Esophagus muscularis mucosa (tissue), 3 donors: ENCODE data around the gene CYSTM1.

Experiments
- POLR2A ChIP-seq: fragments of 450-650 bp; IDR thresholded peaks from one replicate; pipeline ENCODE4 v1.6.1; 2017; ENCODE audit warnings: antibody characterized with exemption, moderate library complexity, mild to moderate bottlenecking, low read depth
- TF ChIP-seq, protein P1 (sequence below), 3 experiments: fragments of 200-600 bp in 2 of 3; fragments of 450-650 bp in 1 of 3; sonication (generic) in 2 of 3; IDR thresholded peaks; one replicate each; pipeline ENCODE4 v1.5.1; 2017 to 2019; ENCODE audit warnings: antibody characterized with exemption in 3 of 3, mild to moderate bottlenecking in 2 of 3, moderate library complexity in 1 of 3

DNA sequence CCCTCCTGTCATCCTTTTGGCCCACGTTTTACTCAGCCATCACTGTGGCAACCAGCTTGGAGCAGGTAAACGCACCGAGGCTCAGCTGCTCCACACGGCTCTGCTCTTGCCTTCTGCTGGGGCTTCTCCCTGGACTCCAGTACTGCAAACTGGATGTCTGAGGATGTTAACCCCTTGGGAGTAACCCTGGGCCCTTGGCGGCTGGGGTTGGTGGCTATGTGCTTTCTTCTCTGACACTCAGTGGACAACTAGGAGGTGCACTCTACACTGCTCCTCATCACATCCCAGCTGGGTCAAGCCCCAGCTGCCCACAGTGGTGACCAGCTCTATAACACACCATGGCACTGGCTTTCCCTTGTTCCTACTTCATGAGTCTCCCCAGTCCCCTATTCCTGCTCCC is 12.2 kb upstream of the CYSTM1 start:
- TF ChIP-seq, protein P1, sequence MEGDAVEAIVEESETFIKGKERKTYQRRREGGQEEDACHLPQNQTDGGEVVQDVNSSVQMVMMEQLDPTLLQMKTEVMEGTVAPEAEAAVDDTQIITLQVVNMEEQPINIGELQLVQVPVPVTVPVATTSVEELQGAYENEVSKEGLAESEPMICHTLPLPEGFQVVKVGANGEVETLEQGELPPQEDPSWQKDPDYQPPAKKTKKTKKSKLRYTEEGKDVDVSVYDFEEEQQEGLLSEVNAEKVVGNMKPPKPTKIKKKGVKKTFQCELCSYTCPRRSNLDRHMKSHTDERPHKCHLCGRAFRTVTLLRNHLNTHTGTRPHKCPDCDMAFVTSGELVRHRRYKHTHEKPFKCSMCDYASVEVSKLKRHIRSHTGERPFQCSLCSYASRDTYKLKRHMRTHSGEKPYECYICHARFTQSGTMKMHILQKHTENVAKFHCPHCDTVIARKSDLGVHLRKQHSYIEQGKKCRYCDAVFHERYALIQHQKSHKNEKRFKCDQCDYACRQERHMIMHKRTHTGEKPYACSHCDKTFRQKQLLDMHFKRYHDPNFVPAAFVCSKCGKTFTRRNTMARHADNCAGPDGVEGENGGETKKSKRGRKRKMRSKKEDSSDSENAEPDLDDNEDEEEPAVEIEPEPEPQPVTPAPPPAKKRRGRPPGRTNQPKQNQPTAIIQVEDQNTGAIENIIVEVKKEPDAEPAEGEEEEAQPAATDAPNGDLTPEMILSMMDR (IDR thresholded peaks at IDR 0.05): no peak
- TF ChIP-seq POLR2A: no peak
